H1 (cell line): ENCODE data around the gene HMSD. TPM values are rescaled to one million over a fixed set of nuclear protein-coding genes. Genes with fewer than 3 reads are reported as not detected.

Experiments
- KDM1A ChIP-seq: fragments of 200-600, 300-600 bp; sonication (generic); IDR thresholded peaks from 2 replicates; pipeline ENCODE4 v1.7.1; 2016; ENCODE audit warnings: mild to moderate bottlenecking, low read length, borderline replicate concordance
- RAD21 ChIP-seq, 2 experiments: IDR thresholded peaks in 1 of 2; conservative IDR thresholded peaks in 1 of 2; 2 replicates each; pipeline ENCODE4 v1.6.1; 2011; ENCODE audit warnings: low read depth in 2 of 2, low read length in 2 of 2, improper control_type of control experiment in 1 of 2, inconsistent platforms in 1 of 2, mild to moderate bottlenecking in 1 of 2, moderate library complexity in 1 of 2
- SIN3A ChIP-seq, 2 experiments: IDR thresholded peaks in 1 of 2; conservative IDR thresholded peaks in 1 of 2; 2 replicates each; pipeline ENCODE4 v1.6.1; 2011 to 2012; ENCODE audit warnings: low read length in 2 of 2, improper control_type of control experiment in 1 of 2, low read depth in 1 of 2, mild to moderate bottlenecking in 1 of 2
- SP2 ChIP-seq: IDR thresholded peaks from 2 replicates; pipeline ENCODE4 v1.6.1; 2012; ENCODE audit warnings: mild to moderate bottlenecking, low read length, inconsistent platforms
- SUZ12 ChIP-seq: fragments of 200-600 bp; sonication (generic); IDR thresholded peaks from 2 replicates; pipeline ENCODE4 v1.6.1; 2012; ENCODE audit warnings: mild to moderate bottlenecking, inconsistent platforms, low read length, moderate library complexity, mixed read lengths
- TAF1 ChIP-seq: IDR thresholded peaks from 2 replicates; pipeline ENCODE4 v1.6.1; 2011; ENCODE audit warnings: mild to moderate bottlenecking, low read depth, low read length
- TBP ChIP-seq: IDR thresholded peaks from 2 replicates; pipeline ENCODE4 v1.6.1; 2011; ENCODE audit warnings: low read depth, low read length, improper control_type of control experiment
- polyA plus RNA-seq, 7 experiments: library from polyadenylated mRNA; depleted of rRNA in 3 of 7; stranded (reverse) in 5 of 7; unstranded in 2 of 7; fragments of >200 nt in 5 of 7; fragments of 200-250 nt in 2 of 7; gene quantifications; 1 replicate in 5 of 7; 2 replicates in 1 of 7; 4 replicates in 1 of 7; pipeline versions ENCODE4 v1.2.1 to v1.2.3, GENCODE V29; 2011 to 2013; ENCODE audit warnings: missing spikeins in 2 of 7, mixed read lengths in 2 of 7
- total RNA-seq: library from RNA; stranded (reverse); fragmentation: NEBNext Ultra II Directional; extraction: Animal tissue kit (Norgen Biotek cat#: 25700); gene quantifications from 2 replicates; pipeline ENCODE4 v1.2.1, GENCODE V29; 2021
- TF ChIP-seq, protein P1 (sequence below): IDR thresholded peaks from 2 replicates; pipeline ENCODE4 v1.6.1; 2012; ENCODE audit warnings: inconsistent platforms
- TF ChIP-seq, protein P2 (sequence below): fragments of 300-600 bp; sonication (generic); IDR thresholded peaks from 2 replicates; pipeline ENCODE4 v1.7.1; 2012; ENCODE audit warnings: low read length, moderate library complexity, mild to moderate bottlenecking, inconsistent platforms; ENCODE audit not compliant: insufficient replicate concordance

The HMSD gene
- total and polyA plus RNA-seq, 2 of the 8 experiments (the other 6 are each of a cell fraction or from before 2014, with no cell fraction given) = 1.3 to 3.0 TPM

DNA sequence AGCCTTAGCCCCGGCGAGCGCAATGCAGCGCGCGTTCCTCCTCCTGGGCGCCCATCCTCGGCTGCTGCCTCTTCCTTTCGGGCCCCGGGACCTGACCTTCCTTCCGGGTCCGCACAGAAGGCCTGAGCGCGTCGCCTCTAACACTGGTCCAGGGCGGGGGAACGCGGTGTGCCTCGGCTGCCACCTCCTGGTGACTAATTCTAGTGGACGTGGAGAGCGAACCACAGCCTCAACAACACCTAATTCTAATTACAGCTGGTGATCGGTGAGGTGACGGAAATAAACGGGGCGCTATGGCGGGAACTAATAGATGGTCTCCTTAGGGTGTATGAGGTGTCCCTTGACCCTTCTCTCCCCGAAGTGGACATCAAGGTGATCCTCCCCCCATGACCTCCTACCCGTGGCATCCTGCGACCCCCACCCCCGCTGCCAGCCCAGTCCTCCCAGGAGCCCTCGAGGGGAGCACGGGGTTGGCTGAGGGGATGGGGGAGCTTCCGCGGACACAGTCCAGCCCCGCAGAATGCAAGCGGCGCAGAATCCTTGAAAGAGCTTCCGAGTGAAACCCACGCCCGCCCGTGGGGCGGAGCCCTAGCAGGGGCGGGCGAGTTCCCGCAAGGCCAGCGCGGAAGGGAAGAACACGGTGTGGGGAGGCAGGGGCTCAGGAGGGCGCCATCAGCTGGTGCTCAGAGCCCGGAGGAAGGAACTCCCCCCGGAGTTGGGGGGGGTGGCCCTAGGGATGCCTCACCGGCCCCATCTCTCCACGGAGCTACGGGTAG, 12.8 kb upstream of the HMSD start (continued):
- TF ChIP-seq RAD21 (IDR thresholded peaks at IDR 0.05 in 1 of 2, conservative IDR thresholded peaks at IDR 0.05 in 1 of 2; ENCODE audit: low read depth in 2 of 2, low read length in 2 of 2) = peak; percentile 83
- TF ChIP-seq SP2 = no peak
- TF ChIP-seq, protein P1, sequence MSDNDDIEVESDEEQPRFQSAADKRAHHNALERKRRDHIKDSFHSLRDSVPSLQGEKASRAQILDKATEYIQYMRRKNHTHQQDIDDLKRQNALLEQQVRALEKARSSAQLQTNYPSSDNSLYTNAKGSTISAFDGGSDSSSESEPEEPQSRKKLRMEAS = peak; percentile 60; the same call in 1 of the 2 replicates
- peak; percentile 20; the same call in 1 of the 2 replicates for TF ChIP-seq SUZ12
- TF ChIP-seq TBP = peak; percentile 55; the same call in 1 of the 2 replicates
- TF ChIP-seq SIN3A (conservative IDR thresholded peaks at IDR 0.05 in 1 of 2, IDR thresholded peaks at IDR 0.05 in 1 of 2; ENCODE audit: low read depth in 1 of 2, low read length in 2 of 2) = no peak
- TF ChIP-seq KDM1A = peak; percentile 12; the same call in 1 of the 2 replicates
- TF ChIP-seq, protein P2, sequence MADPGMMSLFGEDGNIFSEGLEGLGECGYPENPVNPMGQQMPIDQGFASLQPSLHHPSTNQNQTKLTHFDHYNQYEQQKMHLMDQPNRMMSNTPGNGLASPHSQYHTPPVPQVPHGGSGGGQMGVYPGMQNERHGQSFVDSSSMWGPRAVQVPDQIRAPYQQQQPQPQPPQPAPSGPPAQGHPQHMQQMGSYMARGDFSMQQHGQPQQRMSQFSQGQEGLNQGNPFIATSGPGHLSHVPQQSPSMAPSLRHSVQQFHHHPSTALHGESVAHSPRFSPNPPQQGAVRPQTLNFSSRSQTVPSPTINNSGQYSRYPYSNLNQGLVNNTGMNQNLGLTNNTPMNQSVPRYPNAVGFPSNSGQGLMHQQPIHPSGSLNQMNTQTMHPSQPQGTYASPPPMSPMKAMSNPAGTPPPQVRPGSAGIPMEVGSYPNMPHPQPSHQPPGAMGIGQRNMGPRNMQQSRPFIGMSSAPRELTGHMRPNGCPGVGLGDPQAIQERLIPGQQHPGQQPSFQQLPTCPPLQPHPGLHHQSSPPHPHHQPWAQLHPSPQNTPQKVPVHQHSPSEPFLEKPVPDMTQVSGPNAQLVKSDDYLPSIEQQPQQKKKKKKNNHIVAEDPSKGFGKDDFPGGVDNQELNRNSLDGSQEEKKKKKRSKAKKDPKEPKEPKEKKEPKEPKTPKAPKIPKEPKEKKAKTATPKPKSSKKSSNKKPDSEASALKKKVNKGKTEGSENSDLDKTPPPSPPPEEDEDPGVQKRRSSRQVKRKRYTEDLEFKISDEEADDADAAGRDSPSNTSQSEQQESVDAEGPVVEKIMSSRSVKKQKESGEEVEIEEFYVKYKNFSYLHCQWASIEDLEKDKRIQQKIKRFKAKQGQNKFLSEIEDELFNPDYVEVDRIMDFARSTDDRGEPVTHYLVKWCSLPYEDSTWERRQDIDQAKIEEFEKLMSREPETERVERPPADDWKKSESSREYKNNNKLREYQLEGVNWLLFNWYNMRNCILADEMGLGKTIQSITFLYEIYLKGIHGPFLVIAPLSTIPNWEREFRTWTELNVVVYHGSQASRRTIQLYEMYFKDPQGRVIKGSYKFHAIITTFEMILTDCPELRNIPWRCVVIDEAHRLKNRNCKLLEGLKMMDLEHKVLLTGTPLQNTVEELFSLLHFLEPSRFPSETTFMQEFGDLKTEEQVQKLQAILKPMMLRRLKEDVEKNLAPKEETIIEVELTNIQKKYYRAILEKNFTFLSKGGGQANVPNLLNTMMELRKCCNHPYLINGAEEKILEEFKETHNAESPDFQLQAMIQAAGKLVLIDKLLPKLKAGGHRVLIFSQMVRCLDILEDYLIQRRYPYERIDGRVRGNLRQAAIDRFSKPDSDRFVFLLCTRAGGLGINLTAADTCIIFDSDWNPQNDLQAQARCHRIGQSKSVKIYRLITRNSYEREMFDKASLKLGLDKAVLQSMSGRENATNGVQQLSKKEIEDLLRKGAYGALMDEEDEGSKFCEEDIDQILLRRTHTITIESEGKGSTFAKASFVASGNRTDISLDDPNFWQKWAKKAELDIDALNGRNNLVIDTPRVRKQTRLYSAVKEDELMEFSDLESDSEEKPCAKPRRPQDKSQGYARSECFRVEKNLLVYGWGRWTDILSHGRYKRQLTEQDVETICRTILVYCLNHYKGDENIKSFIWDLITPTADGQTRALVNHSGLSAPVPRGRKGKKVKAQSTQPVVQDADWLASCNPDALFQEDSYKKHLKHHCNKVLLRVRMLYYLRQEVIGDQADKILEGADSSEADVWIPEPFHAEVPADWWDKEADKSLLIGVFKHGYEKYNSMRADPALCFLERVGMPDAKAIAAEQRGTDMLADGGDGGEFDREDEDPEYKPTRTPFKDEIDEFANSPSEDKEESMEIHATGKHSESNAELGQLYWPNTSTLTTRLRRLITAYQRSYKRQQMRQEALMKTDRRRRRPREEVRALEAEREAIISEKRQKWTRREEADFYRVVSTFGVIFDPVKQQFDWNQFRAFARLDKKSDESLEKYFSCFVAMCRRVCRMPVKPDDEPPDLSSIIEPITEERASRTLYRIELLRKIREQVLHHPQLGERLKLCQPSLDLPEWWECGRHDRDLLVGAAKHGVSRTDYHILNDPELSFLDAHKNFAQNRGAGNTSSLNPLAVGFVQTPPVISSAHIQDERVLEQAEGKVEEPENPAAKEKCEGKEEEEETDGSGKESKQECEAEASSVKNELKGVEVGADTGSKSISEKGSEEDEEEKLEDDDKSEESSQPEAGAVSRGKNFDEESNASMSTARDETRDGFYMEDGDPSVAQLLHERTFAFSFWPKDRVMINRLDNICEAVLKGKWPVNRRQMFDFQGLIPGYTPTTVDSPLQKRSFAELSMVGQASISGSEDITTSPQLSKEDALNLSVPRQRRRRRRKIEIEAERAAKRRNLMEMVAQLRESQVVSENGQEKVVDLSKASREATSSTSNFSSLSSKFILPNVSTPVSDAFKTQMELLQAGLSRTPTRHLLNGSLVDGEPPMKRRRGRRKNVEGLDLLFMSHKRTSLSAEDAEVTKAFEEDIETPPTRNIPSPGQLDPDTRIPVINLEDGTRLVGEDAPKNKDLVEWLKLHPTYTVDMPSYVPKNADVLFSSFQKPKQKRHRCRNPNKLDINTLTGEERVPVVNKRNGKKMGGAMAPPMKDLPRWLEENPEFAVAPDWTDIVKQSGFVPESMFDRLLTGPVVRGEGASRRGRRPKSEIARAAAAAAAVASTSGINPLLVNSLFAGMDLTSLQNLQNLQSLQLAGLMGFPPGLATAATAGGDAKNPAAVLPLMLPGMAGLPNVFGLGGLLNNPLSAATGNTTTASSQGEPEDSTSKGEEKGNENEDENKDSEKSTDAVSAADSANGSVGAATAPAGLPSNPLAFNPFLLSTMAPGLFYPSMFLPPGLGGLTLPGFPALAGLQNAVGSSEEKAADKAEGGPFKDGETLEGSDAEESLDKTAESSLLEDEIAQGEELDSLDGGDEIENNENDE = peak; percentile 48
- TF ChIP-seq TAF1 = peak; percentile 43; the same call in 1 of the 2 replicates
